Measurements from ENCODE around the gene NOTO. TPM values are rescaled to one million over a fixed set of nuclear protein-coding genes. Genes with fewer than 3 reads are reported as not detected.

Gene NOTO
- total and polyA plus RNA-seq, 10 of the 15 experiments (the other 5 are each of a cell fraction or from before 2014, with no cell fraction given) = not detected

DNA sequence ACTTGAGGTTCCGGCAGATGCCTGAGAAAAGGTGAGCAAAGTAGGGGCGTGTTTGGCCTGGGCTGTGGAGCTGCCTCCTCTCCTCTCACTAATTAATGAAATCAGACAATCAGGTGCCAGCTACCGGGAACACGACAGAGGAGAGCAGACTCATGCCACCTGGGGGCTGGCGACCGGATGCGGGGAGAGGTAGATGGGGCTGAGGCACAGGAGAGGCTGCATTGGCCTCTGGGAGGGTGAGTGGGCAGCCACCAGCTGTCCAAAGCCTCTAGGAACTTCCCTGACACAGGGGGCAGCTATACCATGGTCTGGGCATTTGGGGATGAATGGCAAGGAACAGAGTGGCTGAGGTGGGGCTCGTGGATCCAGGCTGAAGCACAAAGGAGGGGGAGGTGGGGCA is 56.9 kb downstream of the NOTO start:
- Histone ChIP-seq H3K36me3 (ENCODE audit: control insufficient read depth in 2 of 2, insufficient read depth in 2 of 2, low read length in 1 of 2) (peaks cover 14 to 23% of the 10 kb centered on the region in 2 experiments; a peak in 3 of 4 replicates), H3K4me2 (ENCODE audit: control insufficient read depth, insufficient read depth) (no peak overlapping the region), H3K4me3 (no peak overlapping the region), H2AFZ (ENCODE audit: control insufficient read depth, low read depth, low read length) (no peak overlapping the region), H3K4me1 (ENCODE audit: control insufficient read depth, insufficient read depth, low read length) (no peaks in the 10 kb centered on the region), H3K27ac (ENCODE audit: control insufficient read depth, insufficient read depth) (no peak overlapping the region), H3K9me3 (replicated peaks; ENCODE audit: control insufficient read depth, insufficient read depth, low read length) (no peaks in the 10 kb centered on the region), H3K79me2 (ENCODE audit: control insufficient read depth, insufficient read depth, low read length) (no peaks in the 10 kb centered on the region), H3K27me3 (replicated peaks in 1 of 2; ENCODE audit: control insufficient read depth in 2 of 2, insufficient read depth in 2 of 2, low read length in 1 of 2) (no peaks in the 10 kb centered on the region), H4K20me1 (ENCODE audit: control insufficient read depth, insufficient read depth) (no peaks in the 10 kb centered on the region), H3K9ac (ENCODE audit: control insufficient read depth, insufficient read depth, low read length) (no peak overlapping the region)
- BruUV-seq (replicated peaks) = no TSS peak
- no peak for DNase-seq (ENCODE audit: low read depth, low spot score)
- RAD21 ChIA-PET (ENCODE audit: unreplicated experiment) = no interaction called here
- intact Hi-C loops (cut with micrococcal nuclease; ENCODE audit: unreplicated experiment) (no loop called here), in situ Hi-C loops (cut with MboI) (no loop called here)
- CTCF ChIA-PET = no interaction called here
- SMC1A ChIA-PET (ENCODE audit: uncharacterized antibody, unreplicated experiment) = no interaction called here
- ATAC-seq = no peak
- WGBS (ENCODE audit: insufficient coverage, insufficient replicate concordance, low lambda C conversion rate, missing lambda C conversion rate) = 96% methylated on average over 8 of the region's 8 CpGs
- POLR2A ChIA-PET = interaction anchor here (0.8 kb wide), 1 partner anchor 10 kb away, joined by 3 read pairs; no protein-coding TSS in a partner anchor
- FAIRE-seq = no peak
- no peak for TF ChIP-seq TCF7 (IDR thresholded peaks at IDR 0.05; ENCODE audit: borderline replicate concordance)
- TF ChIP-seq, protein P1, sequence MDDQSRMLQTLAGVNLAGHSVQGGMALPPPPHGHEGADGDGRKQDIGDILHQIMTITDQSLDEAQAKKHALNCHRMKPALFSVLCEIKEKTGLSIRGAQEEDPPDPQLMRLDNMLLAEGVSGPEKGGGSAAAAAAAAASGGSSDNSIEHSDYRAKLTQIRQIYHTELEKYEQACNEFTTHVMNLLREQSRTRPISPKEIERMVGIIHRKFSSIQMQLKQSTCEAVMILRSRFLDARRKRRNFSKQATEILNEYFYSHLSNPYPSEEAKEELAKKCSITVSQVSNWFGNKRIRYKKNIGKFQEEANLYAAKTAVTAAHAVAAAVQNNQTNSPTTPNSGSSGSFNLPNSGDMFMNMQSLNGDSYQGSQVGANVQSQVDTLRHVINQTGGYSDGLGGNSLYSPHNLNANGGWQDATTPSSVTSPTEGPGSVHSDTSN (IDR thresholded peaks at IDR 0.05; ENCODE audit: insufficient replicate concordance, low read depth, low read length) = no peak
- no peak for TF ChIP-seq TAF1 (IDR thresholded peaks at IDR 0.05; ENCODE audit: borderline replicate concordance, low read depth, low read length)
- TF ChIP-seq TARDBP (IDR thresholded peaks at IDR 0.05; ENCODE audit: borderline replicate concordance) = no peak
- no peak for TF ChIP-seq GATAD2B (conservative IDR thresholded peaks at IDR 0.05; ENCODE audit: low read depth)
- no peak for TF ChIP-seq NFIC (IDR thresholded peaks at IDR 0.05; ENCODE audit: low read depth, low read length)
- TF ChIP-seq STAT1 (conservative IDR thresholded peaks at IDR 0.05) = no peak
- TF ChIP-seq, protein P2, sequence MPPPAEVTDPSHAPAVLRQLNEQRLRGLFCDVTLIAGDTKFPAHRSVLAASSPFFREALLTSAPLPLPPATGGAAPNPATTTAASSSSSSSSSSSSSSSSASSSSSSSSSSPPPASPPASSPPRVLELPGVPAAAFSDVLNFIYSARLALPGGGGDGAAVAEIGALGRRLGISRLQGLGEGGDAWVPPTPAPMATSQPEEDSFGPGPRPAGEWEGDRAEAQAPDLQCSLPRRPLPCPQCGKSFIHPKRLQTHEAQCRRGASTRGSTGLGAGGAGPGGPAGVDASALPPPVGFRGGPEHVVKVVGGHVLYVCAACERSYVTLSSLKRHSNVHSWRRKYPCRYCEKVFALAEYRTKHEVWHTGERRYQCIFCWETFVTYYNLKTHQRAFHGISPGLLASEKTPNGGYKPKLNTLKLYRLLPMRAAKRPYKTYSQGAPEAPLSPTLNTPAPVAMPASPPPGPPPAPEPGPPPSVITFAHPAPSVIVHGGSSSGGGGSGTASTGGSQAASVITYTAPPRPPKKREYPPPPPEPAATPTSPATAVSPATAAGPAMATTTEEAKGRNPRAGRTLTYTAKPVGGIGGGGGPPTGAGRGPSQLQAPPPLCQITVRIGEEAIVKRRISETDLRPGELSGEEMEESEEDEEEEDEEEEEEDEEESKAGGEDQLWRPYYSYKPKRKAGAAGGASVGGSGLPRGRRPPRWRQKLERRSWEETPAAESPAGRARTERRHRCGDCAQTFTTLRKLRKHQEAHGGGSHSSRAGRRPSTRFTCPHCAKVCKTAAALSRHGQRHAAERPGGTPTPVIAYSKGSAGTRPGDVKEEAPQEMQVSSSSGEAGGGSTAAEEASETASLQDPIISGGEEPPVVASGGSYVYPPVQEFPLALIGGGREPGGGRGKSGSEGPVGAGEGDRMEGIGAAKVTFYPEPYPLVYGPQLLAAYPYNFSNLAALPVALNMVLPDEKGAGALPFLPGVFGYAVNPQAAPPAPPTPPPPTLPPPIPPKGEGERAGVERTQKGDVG (CRISPR knock-in tag; IDR thresholded peaks at IDR 0.05) = no peak
- TF ChIP-seq, protein P3, sequence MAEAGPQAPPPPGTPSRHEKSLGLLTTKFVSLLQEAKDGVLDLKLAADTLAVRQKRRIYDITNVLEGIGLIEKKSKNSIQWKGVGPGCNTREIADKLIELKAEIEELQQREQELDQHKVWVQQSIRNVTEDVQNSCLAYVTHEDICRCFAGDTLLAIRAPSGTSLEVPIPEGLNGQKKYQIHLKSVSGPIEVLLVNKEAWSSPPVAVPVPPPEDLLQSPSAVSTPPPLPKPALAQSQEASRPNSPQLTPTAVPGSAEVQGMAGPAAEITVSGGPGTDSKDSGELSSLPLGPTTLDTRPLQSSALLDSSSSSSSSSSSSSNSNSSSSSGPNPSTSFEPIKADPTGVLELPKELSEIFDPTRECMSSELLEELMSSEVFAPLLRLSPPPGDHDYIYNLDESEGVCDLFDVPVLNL (IDR thresholded peaks at IDR 0.05; ENCODE audit: low read depth, low read length) = no peak
- TF ChIP-seq NR2C1 (IDR thresholded peaks at IDR 0.05) = no peak
- TF ChIP-seq FOXK2 (IDR thresholded peaks at IDR 0.05) = no peak
- TF ChIP-seq IKZF1 (conservative IDR thresholded peaks at IDR 0.05) = no peak
- no peak for TF ChIP-seq ZNF274 (IDR thresholded peaks at IDR 0.05; ENCODE audit: insufficient read depth, insufficient read length)
- no peak for TF ChIP-seq WRNIP1 (IDR thresholded peaks at IDR 0.05; ENCODE audit: borderline replicate concordance, low read depth, low read length)
- no peak for TF ChIP-seq IKZF2 (IDR thresholded peaks at IDR 0.05)
- TF ChIP-seq HDGF (IDR thresholded peaks at IDR 0.05) = no peak

Data from GM12878 (cell line).